HEK293T (cell line): ENCODE measurements around the gene MAGOH.

Source experiments
- CTCF ChIA-PET: fragments of 350-600 bp; formaldehyde crosslinking; extraction: SDS; loops from one replicate; lab custom pipeline; 2021; ENCODE audit warnings: antibody characterized with exemption, inconsistent platforms; lab: Yijun Ruan, JAX
- POLR2A ChIA-PET: fragments of 350-600 bp; formaldehyde crosslinking; extraction: SDS; loops from one replicate; lab custom pipeline; 2020; ENCODE audit warnings: antibody characterized with exemption, inconsistent platforms; lab: Yijun Ruan, JAX
- DNase-seq: peaks from one replicate; pipeline ENCODE4 v3.0.0; 2012; ENCODE audit warnings: mixed read lengths; ENCODE audit errors: extremely low spot score
- ARNT ChIP-seq: fragments of 450-650 bp; IDR thresholded peaks from 2 replicates; pipeline ENCODE4 v1.6.1; 2017; ENCODE audit warnings: mild to moderate bottlenecking
- BHLHE40 ChIP-seq: fragments of 450-650 bp; IDR thresholded peaks from 2 replicates; pipeline ENCODE4 v1.6.1; 2016; ENCODE audit warnings: mild to moderate bottlenecking, moderate library complexity, borderline replicate concordance
- CTBP1 ChIP-seq: fragments of 450-650 bp; IDR thresholded peaks from 2 replicates; pipeline ENCODE4 v1.6.1; 2016; ENCODE audit warnings: borderline replicate concordance
- ELF4 ChIP-seq: fragments of 450-650 bp; IDR thresholded peaks from 2 replicates; pipeline ENCODE4 v1.6.1; 2017; ENCODE audit warnings: antibody characterized with exemption
- FOXA1 ChIP-seq: fragments of 450-650 bp; IDR thresholded peaks from 2 replicates; pipeline ENCODE4 v1.6.1; 2016; ENCODE audit warnings: mild to moderate bottlenecking
- FOXK2 ChIP-seq: fragments of 450-650 bp; IDR thresholded peaks from 2 replicates; pipeline ENCODE4 v1.6.1; 2016; ENCODE audit warnings: mild to moderate bottlenecking
- FOXM1 ChIP-seq: fragments of 450-650 bp; IDR thresholded peaks from 2 replicates; pipeline ENCODE4 v1.6.1; 2017; ENCODE audit warnings: mild to moderate bottlenecking, borderline replicate concordance
- HDGF ChIP-seq: fragments of 450-650 bp; IDR thresholded peaks from 2 replicates; pipeline ENCODE4 v1.6.1; 2017; ENCODE audit warnings: antibody characterized with exemption, borderline replicate concordance
- L3MBTL2 ChIP-seq: fragments of 450-650 bp; conservative IDR thresholded peaks from 2 replicates; pipeline ENCODE4 v1.6.1; 2016; ENCODE audit warnings: mild to moderate bottlenecking
- LEF1 ChIP-seq: fragments of 450-650 bp; IDR thresholded peaks from 2 replicates; pipeline ENCODE4 v1.6.1; 2017; ENCODE audit warnings: mild to moderate bottlenecking, borderline replicate concordance
- NFRKB ChIP-seq: fragments of 450-650 bp; IDR thresholded peaks from 2 replicates; pipeline ENCODE4 v1.6.1; 2016; ENCODE audit warnings: mild to moderate bottlenecking, moderate library complexity
- PKNOX1 ChIP-seq: fragments of 450-650 bp; IDR thresholded peaks from 2 replicates; pipeline ENCODE4 v1.6.1; 2016
- SP1 ChIP-seq: fragments of 450-650 bp; IDR thresholded peaks from 2 replicates; pipeline ENCODE4 v1.6.1; 2017
- SUZ12 ChIP-seq: fragments of 450-650 bp; IDR thresholded peaks from 2 replicates; pipeline ENCODE4 v1.6.1; 2016; ENCODE audit warnings: mild to moderate bottlenecking
- TARDBP ChIP-seq: fragments of 450-650 bp; IDR thresholded peaks from 2 replicates; pipeline ENCODE4 v1.6.1; 2016
- ZNF384 ChIP-seq: fragments of 450-650 bp; IDR thresholded peaks from 2 replicates; pipeline ENCODE4 v1.6.1; 2016

The MAGOH gene

GRCh38 chr1:53220171-53220961, 18.0 kb downstream of the MAGOH start, which contains the start of gene CZIB:
CZIB (minus strand) TSS chr1:53220634; CDS start chr1:53220575, 59 bp downstream.
- CTCF ChIA-PET: no interaction called here
- DNase-seq: peak; percentile 90
- POLR2A ChIA-PET: interaction anchor here (1.3 to 2.2 kb wide), 7 partner anchors 10 to 34 kb away, joined by 4 to 10 read pairs (median 5); partner anchors contain the start of genes CPT2 and MAGOH

GRCh38 chr1:53219711-53220110, 18.6 kb downstream of the MAGOH start:
- DNase-seq: no peak
- ChIA-PET POLR2A (interaction anchor here (1.8 kb wide), 1 partner anchor 18 kb away, joined by 9 read pairs; the partner anchor contains the start of gene MAGOH), CTCF (no interaction called here)
- TF ChIP-seq LEF1: no peak
- no peak for TF ChIP-seq SP1
- TF ChIP-seq FOXK2: no peak
- no peak for TF ChIP-seq ELF4
- no peak for TF ChIP-seq FOXM1

More at GRCh38 chr1:53220171-53220961, 18.0 kb downstream of the MAGOH start, which contains the start of gene CZIB:
- TF ChIP-seq FOXA1 (no peak), ELF4 (peak; percentile 70; the same call in 1 of the 2 replicates), PKNOX1 (no peak), SP1 (no peak), NFRKB (no peak), SUZ12 (no peak), CTBP1 (peak; percentile 4; the same call in 1 of the 2 replicates), FOXK2 (no peak)

GRCh38 chr1:53218201-53218600, 20.1 kb downstream of the MAGOH start:
- TF ChIP-seq ELF4 (no peak), CTBP1 (no peak)
- POLR2A ChIA-PET: interaction anchor here (1.5 kb wide), 1 partner anchor 16 kb away, joined by 4 read pairs; no protein-coding TSS in a partner anchor
- no peak for DNase-seq
- CTCF ChIA-PET: no interaction called here

GRCh38 chr1:53214376-53214940, 23.9 kb downstream of the MAGOH start:
- ChIA-PET POLR2A (interaction anchor here (1.0 to 1.8 kb wide), 2 partner anchors 11 to 13 kb away, joined by 3 to 5 read pairs; no protein-coding TSS in a partner anchor), CTCF (interaction anchor here (0.6 kb wide), 1 partner anchor 11 kb away, joined by 4 read pairs; no protein-coding TSS in a partner anchor)
- no peak for DNase-seq
- TF ChIP-seq ELF4: no peak
- TF ChIP-seq SUZ12: no peak
- TF ChIP-seq PKNOX1: no peak
- no peak for TF ChIP-seq FOXM1

- DNase-seq: no peak
- TF ChIP-seq ZNF384 (no peak), FOXA1 (no peak), SP1 (no peak), NFRKB (no peak), TARDBP (no peak)
- CTCF ChIA-PET: no interaction called here
- POLR2A ChIA-PET: no interaction called here
These were observed 27.4 kb downstream of the MAGOH start for GRCh38 chr1:53210954-53211353.

- ChIA-PET CTCF (no interaction called here), POLR2A (no interaction called here)
- no peak for TF ChIP-seq NFRKB
- no peak for TF ChIP-seq L3MBTL2
- TF ChIP-seq FOXK2: no peak
- no peak for TF ChIP-seq BHLHE40
- TF ChIP-seq CTBP1: no peak
- TF ChIP-seq FOXM1: no peak
- no peak for TF ChIP-seq LEF1
- no peak for TF ChIP-seq TARDBP
- TF ChIP-seq SUZ12: no peak
- TF ChIP-seq ELF4: no peak
- TF ChIP-seq FOXA1: no peak
- TF ChIP-seq ZNF384: no peak
- no peak for TF ChIP-seq SP1
- TF ChIP-seq PKNOX1: no peak
- no peak for TF ChIP-seq ARNT
- TF ChIP-seq HDGF: no peak
- DNase-seq: no peak
These were observed 28.0 kb downstream of the MAGOH start for GRCh38 chr1:53210352-53210751.
